ENCODE data around the gene TMEM266. TPM values are rescaled to one million over a fixed set of nuclear protein-coding genes. Genes with fewer than 3 reads are reported as not detected.

The TMEM266 gene
- total RNA-seq, 4 donors from 2014 or later, result 0.17 to 0.40 TPM; not detected in 2

DNA sequence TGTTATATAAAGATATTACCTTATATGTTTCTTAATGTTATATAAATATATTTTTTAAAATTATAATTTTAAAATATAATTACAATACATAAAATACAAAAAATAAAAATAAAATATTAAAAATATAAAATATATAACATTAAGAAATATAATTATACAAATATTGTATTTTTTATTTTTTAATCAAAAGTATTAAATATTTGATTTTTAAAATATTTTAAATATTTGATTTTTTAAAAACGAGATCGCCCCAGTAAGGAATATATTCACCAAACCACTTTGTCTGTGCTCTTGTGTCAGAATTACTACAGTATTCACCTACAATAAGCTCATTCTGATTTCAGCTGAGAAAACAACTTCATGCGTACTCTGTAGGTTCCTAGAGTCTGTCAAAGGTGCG, 162.4 kb downstream of the TMEM266 start:
- no peak for DNase-seq (ENCODE audit: extremely low spot score)
- H3K4me1 ChIP-seq, result peaks cover 0 to 10% (median 8%) of the 10 kb centered on the region in 4 donors
- no peak overlapping the region for H3K4me3 ChIP-seq
- no peaks in the 10 kb centered on the region for H3K27me3 ChIP-seq
- no peaks in the 10 kb centered on the region for H3K9me3 ChIP-seq
- WGBS, result 97% methylated on average over 4 of the region's 4 CpGs
- no peak overlapping the region for H3K27ac ChIP-seq (replicated peaks in 1 of 4)
- H3K36me3 ChIP-seq, result peaks cover 16 to 58% (median 31%) of the 10 kb centered on the region in 4 donors
- intact Hi-C loops (cut with DNase I), result no loop called here
- TF ChIP-seq POLR2AphosphoS5 (IDR thresholded peaks at IDR 0.05), result no peak
- TF ChIP-seq EP300 (IDR thresholded peaks at IDR 0.05), result no peak
- TF ChIP-seq, protein P1, sequence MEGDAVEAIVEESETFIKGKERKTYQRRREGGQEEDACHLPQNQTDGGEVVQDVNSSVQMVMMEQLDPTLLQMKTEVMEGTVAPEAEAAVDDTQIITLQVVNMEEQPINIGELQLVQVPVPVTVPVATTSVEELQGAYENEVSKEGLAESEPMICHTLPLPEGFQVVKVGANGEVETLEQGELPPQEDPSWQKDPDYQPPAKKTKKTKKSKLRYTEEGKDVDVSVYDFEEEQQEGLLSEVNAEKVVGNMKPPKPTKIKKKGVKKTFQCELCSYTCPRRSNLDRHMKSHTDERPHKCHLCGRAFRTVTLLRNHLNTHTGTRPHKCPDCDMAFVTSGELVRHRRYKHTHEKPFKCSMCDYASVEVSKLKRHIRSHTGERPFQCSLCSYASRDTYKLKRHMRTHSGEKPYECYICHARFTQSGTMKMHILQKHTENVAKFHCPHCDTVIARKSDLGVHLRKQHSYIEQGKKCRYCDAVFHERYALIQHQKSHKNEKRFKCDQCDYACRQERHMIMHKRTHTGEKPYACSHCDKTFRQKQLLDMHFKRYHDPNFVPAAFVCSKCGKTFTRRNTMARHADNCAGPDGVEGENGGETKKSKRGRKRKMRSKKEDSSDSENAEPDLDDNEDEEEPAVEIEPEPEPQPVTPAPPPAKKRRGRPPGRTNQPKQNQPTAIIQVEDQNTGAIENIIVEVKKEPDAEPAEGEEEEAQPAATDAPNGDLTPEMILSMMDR (IDR thresholded peaks at IDR 0.05), result no peak
- no peak for TF ChIP-seq POLR2A (IDR thresholded peaks at IDR 0.05; ENCODE audit: low read depth)

DNA sequence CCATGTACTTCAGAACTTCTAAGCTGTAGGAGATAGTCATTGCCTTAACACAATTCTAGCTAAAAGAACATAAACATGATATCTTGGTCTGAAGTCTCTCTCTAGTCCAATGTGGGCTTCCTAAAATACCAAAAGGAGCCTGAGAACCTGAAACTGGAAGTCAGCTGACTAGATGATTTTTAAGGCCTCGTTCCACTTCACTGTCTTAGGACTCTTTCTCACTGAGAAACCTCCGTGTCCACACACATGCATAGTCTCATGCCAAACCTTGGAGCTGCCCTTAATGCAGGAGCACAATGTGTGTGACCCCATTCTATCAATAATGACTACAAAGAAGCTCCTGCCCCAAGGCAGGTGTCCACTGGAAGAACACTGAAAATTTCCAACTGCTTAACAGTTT, 163.7 kb downstream of the TMEM266 start:
- Histone ChIP-seq H3K27me3 (no peaks in the 10 kb centered on the region), H3K4me1 (no peaks in the 10 kb centered on the region), H3K9me3 (no peaks in the 10 kb centered on the region), H3K4me3 (no peak overlapping the region), H3K27ac (replicated peaks in 1 of 4) (no peak overlapping the region), H3K36me3 (peaks cover 16 to 68% (median 28%) of the 10 kb centered on the region in 4 donors)
- WGBS, result no CpG with 5 or more reads among the region's 2 CpGs
- intact Hi-C loops (cut with DNase I), result no loop called here
- TF ChIP-seq EP300 (IDR thresholded peaks at IDR 0.05) (no peak), POLR2A (IDR thresholded peaks at IDR 0.05; ENCODE audit: low read depth) (no peak), POLR2AphosphoS5 (IDR thresholded peaks at IDR 0.05) (no peak)
- TF ChIP-seq, protein P1 (IDR thresholded peaks at IDR 0.05), result no peak
- DNase-seq (ENCODE audit: extremely low spot score), result no peak

DNA sequence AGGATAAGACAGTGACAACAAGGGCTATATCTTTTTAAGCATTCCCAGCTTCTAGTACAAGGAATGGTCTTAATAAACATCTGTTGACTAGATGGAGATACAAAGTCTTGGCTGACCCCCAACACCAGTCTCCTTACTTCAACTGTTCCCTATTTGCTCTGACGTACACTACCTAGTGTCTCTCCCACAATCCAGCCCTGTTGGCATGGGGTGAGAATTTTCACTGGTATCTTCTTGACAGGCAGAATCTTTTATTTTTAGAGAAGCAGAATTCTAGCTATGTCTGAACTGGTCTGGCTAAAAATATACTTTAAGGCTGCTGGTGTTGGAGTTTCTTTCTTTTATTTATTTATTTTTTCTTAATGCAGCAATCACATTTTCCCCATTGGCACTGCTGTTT, 169.5 kb downstream of the TMEM266 start:
- H3K4me3 ChIP-seq, result no peak overlapping the region
- H3K27ac ChIP-seq (replicated peaks in 1 of 4), result no peak overlapping the region
- peaks cover 17 to 55% (median 31%) of the 10 kb centered on the region in 4 donors for H3K36me3 ChIP-seq
- intact Hi-C loops (cut with DNase I), result no loop called here
- no peaks in the 10 kb centered on the region for H3K4me1 ChIP-seq
- no peak for TF ChIP-seq POLR2AphosphoS5 (IDR thresholded peaks at IDR 0.05)
- TF ChIP-seq, protein P1 (IDR thresholded peaks at IDR 0.05), result no peak
- DNase-seq (ENCODE audit: extremely low spot score), result no peak
- H3K27me3 ChIP-seq, result no peaks in the 10 kb centered on the region
- 0% methylated on average over 1 of the region's 1 CpG for WGBS
- H3K9me3 ChIP-seq, result no peaks in the 10 kb centered on the region

DNA sequence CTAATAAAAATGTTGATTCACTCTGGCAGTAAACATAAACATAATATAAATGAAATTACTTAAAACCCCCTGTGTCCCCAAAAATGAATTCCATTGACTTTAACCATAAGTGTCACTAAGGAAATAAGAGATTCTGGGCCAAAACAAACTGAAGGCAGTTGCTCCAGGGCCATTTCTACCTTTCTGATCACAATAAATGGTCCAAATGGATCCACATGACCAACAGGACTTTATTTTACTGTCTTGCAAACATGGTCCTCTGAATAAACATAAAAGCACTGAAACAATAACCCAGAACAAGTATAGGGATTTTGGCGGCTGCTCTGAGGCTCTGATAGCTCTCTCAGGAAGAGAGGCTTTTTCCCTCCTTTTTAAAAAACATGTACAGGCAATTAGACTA, 174.1 kb downstream of the TMEM266 start:
- no peak for DNase-seq (ENCODE audit: extremely low spot score)
- intact Hi-C loops (cut with DNase I), result no loop called here
- peaks cover 0 to 10% (median 4%) of the 10 kb centered on the region in 4 donors for H3K4me1 ChIP-seq
- 96% methylated on average over 1 of the region's 1 CpG for WGBS
- H3K9me3 ChIP-seq, result no peaks in the 10 kb centered on the region
- no peak overlapping the region for H3K4me3 ChIP-seq
- TF ChIP-seq, protein P1 (IDR thresholded peaks at IDR 0.05), result no peak
- TF ChIP-seq POLR2A (IDR thresholded peaks at IDR 0.05; ENCODE audit: low read depth) (no peak), EP300 (IDR thresholded peaks at IDR 0.05) (no peak)
- H3K27ac ChIP-seq (replicated peaks in 1 of 4), result no peak overlapping the region
- peaks cover 6 to 19% (median 13%) of the 10 kb centered on the region in 4 donors for H3K36me3 ChIP-seq
- no peaks in the 10 kb centered on the region for H3K27me3 ChIP-seq

DNA sequence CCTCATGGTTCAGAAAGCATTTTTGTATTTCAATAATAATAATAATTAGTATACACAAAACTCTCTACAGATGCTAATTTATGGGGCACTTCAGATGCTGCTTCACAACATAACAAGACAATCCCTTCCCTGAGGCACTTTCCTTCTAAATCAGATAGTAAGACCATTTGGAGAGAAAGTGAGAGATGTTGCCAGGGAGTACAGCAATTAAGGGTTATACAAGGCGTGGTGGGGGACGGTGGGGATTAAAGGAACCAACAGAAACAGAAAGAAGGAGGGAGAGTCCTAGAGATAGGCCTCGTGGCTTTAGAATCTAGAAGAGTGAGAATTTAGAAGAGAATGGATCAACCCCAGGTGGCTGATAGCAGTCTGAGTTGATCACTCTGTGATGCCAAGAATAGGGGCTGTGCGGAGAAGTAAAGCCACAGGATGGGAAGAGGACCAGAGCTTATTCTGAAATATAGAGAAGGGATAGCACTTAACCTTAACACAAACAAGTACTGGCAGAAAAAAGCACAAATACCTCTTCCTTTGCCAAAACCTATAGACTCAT, 174.6 kb downstream of the TMEM266 start:
- no peaks in the 10 kb centered on the region for H3K9me3 ChIP-seq
- peaks cover 6 to 16% (median 11%) of the 10 kb centered on the region in 4 donors for H3K36me3 ChIP-seq
- no peaks in the 10 kb centered on the region for H3K27me3 ChIP-seq
- H3K4me3 ChIP-seq, result no peak overlapping the region
- TF ChIP-seq, protein P1 (IDR thresholded peaks at IDR 0.05), result no peak
- TF ChIP-seq EP300 (IDR thresholded peaks at IDR 0.05) (no peak), POLR2A (IDR thresholded peaks at IDR 0.05; ENCODE audit: low read depth) (no peak), POLR2AphosphoS5 (IDR thresholded peaks at IDR 0.05) (no peak)
- intact Hi-C loops (cut with DNase I), result no loop called here
- DNase-seq (ENCODE audit: extremely low spot score), result no peak
- peaks cover 0 to 11% (median 6%) of the 10 kb centered on the region in 4 donors for H3K4me1 ChIP-seq
- 82% methylated on average over 4 of the region's 4 CpGs for WGBS
- no peak overlapping the region for H3K27ac ChIP-seq (replicated peaks in 1 of 4)
